ENCODE results near the gene CTNNA1. TPM values are rescaled to one million over a fixed set of nuclear protein-coding genes. Genes with fewer than 3 reads are reported as not detected.

The CTNNA1 gene
- total RNA-seq, 1 experiment from 2014 or later: 1.9 TPM

GRCh38 chr5:138978080-138978479, 224.9 kb downstream of the CTNNA1 start:
- DNase-seq (no peak), ATAC-seq (no peak)
- ChIA-PET CTCF (no interaction called here), POLR2A (ENCODE audit: unreplicated experiment) (no interaction called here)
- no peak overlapping the region for H3K27ac ChIP-seq (ENCODE audit: low read length)
- H2AFZ ChIP-seq (ENCODE audit: low read length): no peak overlapping the region
- intact Hi-C loops (cut with micrococcal nuclease): no loop called here
- peaks cover 21% of the 10 kb centered on the region for H3K79me2 ChIP-seq (ENCODE audit: low read length)
- H3K9me3 ChIP-seq (ENCODE audit: low read length): no peaks in the 10 kb centered on the region
- H3K9ac ChIP-seq (ENCODE audit: low read length): no peak overlapping the region
- no peaks in the 10 kb centered on the region for H3F3A ChIP-seq (ENCODE audit: low read length, unreplicated experiment)
- no peaks in the 10 kb centered on the region for H3K4me1 ChIP-seq (ENCODE audit: insufficient read depth, low read length)
- H3K4me3 ChIP-seq (ENCODE audit: low read length): no peak overlapping the region
- H4K20me1 ChIP-seq (ENCODE audit: low read length): peaks cover 6% of the 10 kb centered on the region; the same call in 1 of the 2 replicates
- peaks cover 6% of the 10 kb centered on the region; the same call in 1 of the 2 replicates for H3K36me3 ChIP-seq (ENCODE audit: low read depth, low read length)
- no peak overlapping the region for H3K4me2 ChIP-seq (ENCODE audit: low read length)
- no TSS peak for BruUV-seq (replicated peaks)
- TF ChIP-seq EZH2phosphoT487 (IDR thresholded peaks at IDR 0.05; ENCODE audit: borderline replicate concordance, low read length) (no peak), CTCF (conservative IDR thresholded peaks at IDR 0.05; ENCODE audit: low read depth, low read length) (no peak), EZH2 (IDR thresholded peaks at IDR 0.05; ENCODE audit: low read length, unreplicated experiment) (no peak)
- H3K27me3 ChIP-seq (ENCODE audit: low read length): no peaks in the 10 kb centered on the region
- no peaks in the 10 kb centered on the region for H3K9me2 ChIP-seq (replicated peaks; ENCODE audit: low read length)

GRCh38 chr5:138978581-138978980, 225.4 kb downstream of the CTNNA1 start:
- ChIA-PET CTCF (no interaction called here), POLR2A (ENCODE audit: unreplicated experiment) (no interaction called here)
- BruUV-seq (replicated peaks): no TSS peak
- Histone ChIP-seq H3K4me2 (ENCODE audit: low read length) (no peak overlapping the region), H3K9ac (ENCODE audit: low read length) (no peak overlapping the region), H3K79me2 (ENCODE audit: low read length) (peaks cover 23% of the 10 kb centered on the region), H3K9me2 (replicated peaks; ENCODE audit: low read length) (no peaks in the 10 kb centered on the region), H4K20me1 (ENCODE audit: low read length) (peaks cover 6% of the 10 kb centered on the region; the same call in 1 of the 2 replicates), H3K4me3 (ENCODE audit: low read length) (no peak overlapping the region), H3K27me3 (ENCODE audit: low read length) (no peaks in the 10 kb centered on the region), H2AFZ (ENCODE audit: low read length) (no peak overlapping the region), H3K4me1 (ENCODE audit: insufficient read depth, low read length) (no peaks in the 10 kb centered on the region), H3F3A (ENCODE audit: low read length, unreplicated experiment) (no peaks in the 10 kb centered on the region), H3K36me3 (ENCODE audit: low read depth, low read length) (peaks cover 6% of the 10 kb centered on the region; the same call in 1 of the 2 replicates), H3K27ac (ENCODE audit: low read length) (no peak overlapping the region), H3K9me3 (ENCODE audit: low read length) (no peaks in the 10 kb centered on the region)
- intact Hi-C loops (cut with micrococcal nuclease): no loop called here
- TF ChIP-seq EZH2phosphoT487 (IDR thresholded peaks at IDR 0.05; ENCODE audit: borderline replicate concordance, low read length) (no peak), CTCF (conservative IDR thresholded peaks at IDR 0.05; ENCODE audit: low read depth, low read length) (no peak), EZH2 (IDR thresholded peaks at IDR 0.05; ENCODE audit: low read length, unreplicated experiment) (no peak)
- ATAC-seq: no peak
- DNase-seq: no peak

GRCh38 chr5:138979684-138980280, 226.6 kb downstream of the CTNNA1 start:
- TF ChIP-seq CTCF (conservative IDR thresholded peaks at IDR 0.05; ENCODE audit: low read depth, low read length) (no peak), EZH2 (IDR thresholded peaks at IDR 0.05; ENCODE audit: low read length, unreplicated experiment) (no peak), EZH2phosphoT487 (IDR thresholded peaks at IDR 0.05; ENCODE audit: borderline replicate concordance, low read length) (no peak)
- Histone ChIP-seq H3F3A (ENCODE audit: low read length, unreplicated experiment) (no peaks in the 10 kb centered on the region), H4K20me1 (ENCODE audit: low read length) (peaks cover 6% of the 10 kb centered on the region; the same call in 1 of the 2 replicates), H3K4me3 (ENCODE audit: low read length) (no peak overlapping the region), H3K9ac (ENCODE audit: low read length) (no peak overlapping the region), H3K36me3 (ENCODE audit: low read depth, low read length) (peaks cover 6% of the 10 kb centered on the region; the same call in 1 of the 2 replicates), H3K4me2 (ENCODE audit: low read length) (no peak overlapping the region), H3K4me1 (ENCODE audit: insufficient read depth, low read length) (no peaks in the 10 kb centered on the region), H3K9me2 (replicated peaks; ENCODE audit: low read length) (no peaks in the 10 kb centered on the region), H2AFZ (ENCODE audit: low read length) (no peak overlapping the region), H3K27me3 (ENCODE audit: low read length) (no peaks in the 10 kb centered on the region), H3K27ac (ENCODE audit: low read length) (no peak overlapping the region), H3K79me2 (ENCODE audit: low read length) (peaks cover 32% of the 10 kb centered on the region), H3K9me3 (ENCODE audit: low read length) (no peaks in the 10 kb centered on the region)
- BruUV-seq (replicated peaks): no TSS peak
- ChIA-PET POLR2A (ENCODE audit: unreplicated experiment) (no interaction called here), CTCF (no interaction called here)
- DNase-seq (no peak), ATAC-seq (no peak)
- intact Hi-C loops (cut with micrococcal nuclease): no loop called here

Measured in PC-3 (cell line).